Hepatocyte (in vitro differentiated cells): ENCODE results near the gene CNTNAP2. TPM values are rescaled to one million over a fixed set of nuclear protein-coding genes. Genes with fewer than 3 reads are reported as not detected.

Experiments used
- DNase-seq: peaks from one replicate; pipeline ENCODE4 v3.0.0-alpha.2; 2016; ENCODE audit warnings: low spot score
- H2AFZ ChIP-seq: fragments of 200-600 bp; sonication (generic); 2 replicates; pipeline ENCODE4 v1.6.0; 2016; ENCODE audit warnings: antibody characterized with exemption, mild to moderate bottlenecking
- H3K27ac ChIP-seq: fragments of 200-600 bp; sonication (generic); 2 replicates; pipeline ENCODE4 v1.5.1; 2016; ENCODE audit warnings: mild to moderate bottlenecking
- H3K27me3 ChIP-seq: fragments of 200-600 bp; sonication (generic); 2 replicates; pipeline ENCODE4 v1.6.1; 2016
- H3K36me3 ChIP-seq: fragments of 200-600 bp; sonication (generic); replicated peaks from 2 replicates; pipeline ENCODE4 v1.5.1; 2016; ENCODE audit warnings: low read depth; ENCODE audit not compliant: insufficient read depth
- H3K4me1 ChIP-seq: fragments of 200-600 bp; sonication (generic); 2 replicates; pipeline ENCODE4 v1.5.1; 2016; ENCODE audit warnings: mild to moderate bottlenecking, moderate library complexity; ENCODE audit not compliant: insufficient read depth
- H3K4me2 ChIP-seq: fragments of 200-600 bp; sonication (generic); 2 replicates; pipeline ENCODE4 v1.6.0; 2016
- H3K4me3 ChIP-seq: fragments of 200-600 bp; sonication (generic); 2 replicates; pipeline ENCODE4 v1.5.1; 2016; ENCODE audit warnings: mild to moderate bottlenecking
- H3K79me2 ChIP-seq: fragments of 200-600 bp; sonication (generic); 2 replicates; pipeline ENCODE4 v1.6.0; 2017; ENCODE audit warnings: mild to moderate bottlenecking
- H3K9me2 ChIP-seq: fragments of 200-600 bp; sonication (generic); replicated peaks from 2 replicates; pipeline ENCODE4 v1.6.0; 2017; ENCODE audit warnings: mild to moderate bottlenecking; ENCODE audit not compliant: insufficient read depth
- H3K9me3 ChIP-seq: fragments of 200-600 bp; sonication (generic); 2 replicates; pipeline ENCODE4 v1.5.1; 2016; ENCODE audit warnings: low read depth, mild to moderate bottlenecking
- H4K20me1 ChIP-seq: fragments of 200-600 bp; sonication (generic); 2 replicates; pipeline ENCODE4 v1.6.0; 2016; ENCODE audit warnings: mild to moderate bottlenecking; ENCODE audit not compliant: insufficient read depth, poor library complexity, severe bottlenecking
- EZH2 ChIP-seq: fragments of 200-600 bp; sonication (generic); IDR thresholded peaks from 2 replicates; pipeline ENCODE4 v1.6.1; 2016; ENCODE audit warnings: antibody characterized with exemption, mild to moderate bottlenecking, borderline replicate concordance
- EZH2phosphoT487 ChIP-seq: fragments of 200-600 bp; sonication (generic); IDR thresholded peaks from one replicate; pipeline ENCODE4 v1.6.1; 2018; ENCODE audit warnings: antibody characterized with exemption, mild to moderate bottlenecking, low read depth, moderate library complexity; ENCODE audit not compliant: unreplicated experiment, severe bottlenecking
- WGBS: methylation state at CpG from one replicate; pipeline ENCODE4 v1.1.6; 2016; ENCODE audit warnings: low lambda C conversion rate; ENCODE audit errors: missing lambda C conversion rate; 5-methylcytosine and 5-hydroxymethylcytosine counted together
- polyA plus RNA-seq: library from polyadenylated mRNA; unstranded; fragments of >200 nt; fragmentation: Nextera tagmentation; extraction: Ambion mirVana; gene quantifications from 2 replicates; pipeline ENCODE4 v1.2.1, GENCODE V29; 2016
- total RNA-seq: library from RNA; depleted of rRNA; stranded (reverse); fragments of >200 nt; gene quantifications from 2 replicates; pipeline ENCODE4 v1.2.3, GENCODE V29; 2014
- TF ChIP-seq, protein P1 (sequence below): fragments of 200-600 bp; sonication (generic); IDR thresholded peaks from 2 replicates; pipeline ENCODE4 v1.5.1; 2016; ENCODE audit warnings: antibody characterized with exemption, mild to moderate bottlenecking; ENCODE audit not compliant: poor library complexity

The CNTNAP2 gene
- total and polyA plus RNA-seq, 2 experiments from 2014 or later: 7.5 to 14.7 TPM

DNA sequence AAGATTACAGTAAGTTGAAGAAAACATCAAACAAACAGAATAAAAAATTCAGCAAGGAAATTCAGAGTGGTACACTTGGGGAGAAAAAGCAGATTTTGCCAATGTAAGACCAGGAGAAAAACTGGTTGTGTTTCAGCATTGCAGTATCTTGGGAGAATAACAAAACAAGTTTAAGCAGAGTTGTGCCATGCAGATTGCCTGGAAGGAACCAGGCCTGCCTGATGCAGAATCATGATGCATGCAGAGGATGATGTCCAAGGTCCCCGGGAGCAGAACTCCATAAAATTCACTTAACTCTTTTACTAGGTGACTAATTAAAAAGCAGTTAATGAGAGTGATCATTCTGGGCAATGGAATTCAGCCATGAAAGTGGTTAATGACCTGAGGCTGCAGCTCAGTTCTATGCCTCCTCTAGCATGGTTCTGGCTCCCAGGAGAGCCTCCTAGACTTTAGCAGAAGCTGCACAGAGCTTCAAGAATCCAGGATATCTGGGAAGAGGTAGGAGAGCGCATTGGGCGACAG is 2094.3 kb downstream of the CNTNAP2 start:
- H3K9me2 ChIP-seq: no peaks in the 10 kb centered on the region
- H4K20me1 ChIP-seq: no peaks in the 10 kb centered on the region
- H2AFZ ChIP-seq: no peak overlapping the region
- H3K4me2 ChIP-seq: no peak overlapping the region
- H3K79me2 ChIP-seq: no peaks in the 10 kb centered on the region
- H3K27me3 ChIP-seq: no peaks in the 10 kb centered on the region
- 70% methylated on average over 3 of the region's 3 CpGs for WGBS
- TF ChIP-seq, protein P1, sequence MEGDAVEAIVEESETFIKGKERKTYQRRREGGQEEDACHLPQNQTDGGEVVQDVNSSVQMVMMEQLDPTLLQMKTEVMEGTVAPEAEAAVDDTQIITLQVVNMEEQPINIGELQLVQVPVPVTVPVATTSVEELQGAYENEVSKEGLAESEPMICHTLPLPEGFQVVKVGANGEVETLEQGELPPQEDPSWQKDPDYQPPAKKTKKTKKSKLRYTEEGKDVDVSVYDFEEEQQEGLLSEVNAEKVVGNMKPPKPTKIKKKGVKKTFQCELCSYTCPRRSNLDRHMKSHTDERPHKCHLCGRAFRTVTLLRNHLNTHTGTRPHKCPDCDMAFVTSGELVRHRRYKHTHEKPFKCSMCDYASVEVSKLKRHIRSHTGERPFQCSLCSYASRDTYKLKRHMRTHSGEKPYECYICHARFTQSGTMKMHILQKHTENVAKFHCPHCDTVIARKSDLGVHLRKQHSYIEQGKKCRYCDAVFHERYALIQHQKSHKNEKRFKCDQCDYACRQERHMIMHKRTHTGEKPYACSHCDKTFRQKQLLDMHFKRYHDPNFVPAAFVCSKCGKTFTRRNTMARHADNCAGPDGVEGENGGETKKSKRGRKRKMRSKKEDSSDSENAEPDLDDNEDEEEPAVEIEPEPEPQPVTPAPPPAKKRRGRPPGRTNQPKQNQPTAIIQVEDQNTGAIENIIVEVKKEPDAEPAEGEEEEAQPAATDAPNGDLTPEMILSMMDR: no peak
- TF ChIP-seq EZH2 (no peak), EZH2phosphoT487 (no peak)
- no peak overlapping the region for H3K27ac ChIP-seq
- no peak for DNase-seq
- peaks cover 8% of the 10 kb centered on the region for H3K4me1 ChIP-seq
- H3K4me3 ChIP-seq: no peak overlapping the region
- H3K9me3 ChIP-seq: no peaks in the 10 kb centered on the region
- no peaks in the 10 kb centered on the region for H3K36me3 ChIP-seq

- Histone ChIP-seq H3K4me1 (peaks cover 8% of the 10 kb centered on the region), H3K27me3 (no peaks in the 10 kb centered on the region), H4K20me1 (no peaks in the 10 kb centered on the region), H3K9me2 (no peaks in the 10 kb centered on the region), H3K36me3 (no peaks in the 10 kb centered on the region), H3K4me3 (no peak overlapping the region), H3K79me2 (no peaks in the 10 kb centered on the region), H3K4me2 (no peak overlapping the region), H3K9me3 (no peaks in the 10 kb centered on the region), H3K27ac (no peak overlapping the region), H2AFZ (no peak overlapping the region)
- TF ChIP-seq EZH2 (no peak), EZH2phosphoT487 (no peak)
- TF ChIP-seq, protein P1: no peak
- DNase-seq: no peak
Observed at GRCh38 chr7:148211740-148212151, 2095.1 kb downstream of the CNTNAP2 start.

DNA sequence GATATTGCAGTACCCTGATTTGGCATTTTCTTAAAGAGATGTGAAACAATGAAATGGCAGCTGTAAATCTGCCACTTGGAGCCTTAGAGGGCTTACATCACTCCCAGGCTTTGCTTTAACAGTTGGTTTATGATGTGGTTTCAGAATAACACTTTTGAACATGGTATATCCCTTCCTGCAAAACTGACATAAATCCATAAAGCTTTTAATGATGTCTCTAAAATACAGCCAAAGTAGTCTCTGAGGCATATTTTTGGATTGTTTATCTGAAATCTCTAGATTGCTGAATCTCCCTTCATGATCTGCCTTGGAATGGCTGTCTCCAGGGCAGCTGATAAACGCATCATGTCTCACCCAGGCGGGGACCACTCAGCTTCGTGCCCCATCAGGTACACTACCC is 2096.1 kb downstream of the CNTNAP2 start:
- Histone ChIP-seq H3K27me3 (no peaks in the 10 kb centered on the region), H3K27ac (no peak overlapping the region), H3K9me2 (no peaks in the 10 kb centered on the region), H3K36me3 (no peaks in the 10 kb centered on the region), H3K4me3 (no peak overlapping the region), H4K20me1 (no peaks in the 10 kb centered on the region), H2AFZ (no peak overlapping the region), H3K4me1 (peaks cover 8% of the 10 kb centered on the region), H3K79me2 (no peaks in the 10 kb centered on the region), H3K9me3 (no peaks in the 10 kb centered on the region), H3K4me2 (no peak overlapping the region)
- 78% methylated on average over 3 of the region's 3 CpGs for WGBS
- no peak for DNase-seq
- TF ChIP-seq, protein P1: no peak
- TF ChIP-seq EZH2phosphoT487 (no peak), EZH2 (no peak)

DNA sequence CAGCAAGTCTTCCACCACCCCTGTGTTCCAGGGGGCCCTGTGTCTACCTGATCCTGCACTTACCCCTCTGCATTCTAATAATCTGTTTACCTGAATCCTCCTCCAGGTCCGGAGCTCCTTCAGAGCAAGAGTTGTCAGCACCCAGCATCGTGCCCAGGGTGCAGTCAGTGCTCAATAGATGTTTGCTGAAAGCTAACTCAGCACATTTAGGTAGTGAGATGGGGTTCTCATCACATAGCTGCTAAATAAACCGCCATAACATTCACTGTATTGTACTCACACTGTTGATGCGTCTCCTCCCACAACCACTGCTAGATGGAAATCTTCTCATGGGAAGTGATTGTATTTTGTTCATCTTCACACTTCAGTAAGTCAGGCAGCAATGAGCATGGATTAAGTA is 2097.5 kb downstream of the CNTNAP2 start:
- Histone ChIP-seq H3K4me3 (no peak overlapping the region), H3K9me3 (no peaks in the 10 kb centered on the region), H3K4me2 (no peak overlapping the region), H3K79me2 (no peaks in the 10 kb centered on the region), H3K27me3 (no peaks in the 10 kb centered on the region), H2AFZ (no peak overlapping the region), H3K9me2 (no peaks in the 10 kb centered on the region), H3K36me3 (no peaks in the 10 kb centered on the region), H4K20me1 (no peaks in the 10 kb centered on the region), H3K27ac (no peak overlapping the region), H3K4me1 (peaks cover 8% of the 10 kb centered on the region)
- TF ChIP-seq EZH2 (no peak), EZH2phosphoT487 (no peak)
- TF ChIP-seq, protein P1: no peak
- 97% methylated on average over 4 of the region's 4 CpGs for WGBS
- DNase-seq: no peak
